G401.6 (cell line): Measurements from ENCODE around the gene GPSM3.
"Not testable (repeated sequence)": the region's sequence is repeated elsewhere in the genome, so short reads cannot be mapped to it uniquely, and the experiment has no call there.

Source experiments
- FAIRE-seq: peaks from 2 replicates; lab custom pipeline; 2012; peaks lifted over from hg19 to GRCh38; lab: Jason Lieb, UNC

GPSM3 gene

GRCh38 chr6:32149932-32150870 is 42.2 kb downstream of the GPSM3 start:
- no peak for FAIRE-seq

GRCh38 chr6:32149092-32149755 is 43.2 kb downstream of the GPSM3 start:
- no peak for FAIRE-seq

GRCh38 chr6:32148289-32149091 is 44.0 kb downstream of the GPSM3 start:
- FAIRE-seq, result no peak

GRCh38 chr6:32147401-32148132 is 44.9 kb downstream of the GPSM3 start:
- no peak for FAIRE-seq

GRCh38 chr6:32146687-32147086 is 45.8 kb downstream of the GPSM3 start:
- FAIRE-seq, result no peak

GRCh38 chr6:32146287-32146686 is 46.2 kb downstream of the GPSM3 start:
- FAIRE-seq, result no peak

- not testable (repeated sequence) for FAIRE-seq
These were observed 48.2 kb downstream of the GPSM3 start for GRCh38 chr6:32144238-32144637.
